Measurements from ENCODE around the gene CDH1. TPM values are rescaled to one million over a fixed set of nuclear protein-coding genes. Genes with fewer than 3 reads are reported as not detected.

CDH1 gene
- total RNA-seq, 1 donor from 2014 or later: under 0.01 TPM

DNA sequence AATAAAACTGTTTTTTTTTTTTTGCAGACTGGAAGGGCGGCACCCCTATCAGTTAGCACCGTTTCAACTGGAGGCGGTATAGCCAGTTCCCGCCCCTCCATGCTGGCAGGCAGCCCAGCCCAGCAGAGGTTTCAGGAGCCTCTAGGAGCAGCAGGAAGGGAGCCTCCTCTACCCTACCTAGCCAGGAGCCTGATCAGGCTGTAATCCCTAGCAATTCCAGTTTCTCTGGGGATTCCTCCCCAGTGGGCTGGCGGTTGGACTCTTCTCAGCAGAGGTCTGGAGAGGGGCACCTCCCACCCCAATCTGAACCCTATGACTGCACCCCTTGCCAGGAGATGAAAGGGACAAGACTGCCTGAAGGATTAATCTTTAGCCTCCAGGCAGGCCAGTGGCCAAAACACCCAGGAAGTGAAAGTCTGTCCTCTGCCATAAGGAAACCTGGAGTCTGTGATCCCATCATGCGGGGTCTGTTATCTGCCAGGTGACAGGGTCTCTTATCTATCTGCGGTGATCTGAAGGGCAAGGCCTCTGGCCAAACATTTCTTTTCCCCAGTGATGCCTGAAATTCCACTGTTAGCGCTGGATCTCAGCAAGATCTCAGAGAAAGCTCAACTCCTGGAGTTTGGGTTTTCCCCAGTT lies 4.9 kb upstream of the CDH1 start:
- DNase-seq (ENCODE audit: low read depth, low spot score): no peak

DNA sequence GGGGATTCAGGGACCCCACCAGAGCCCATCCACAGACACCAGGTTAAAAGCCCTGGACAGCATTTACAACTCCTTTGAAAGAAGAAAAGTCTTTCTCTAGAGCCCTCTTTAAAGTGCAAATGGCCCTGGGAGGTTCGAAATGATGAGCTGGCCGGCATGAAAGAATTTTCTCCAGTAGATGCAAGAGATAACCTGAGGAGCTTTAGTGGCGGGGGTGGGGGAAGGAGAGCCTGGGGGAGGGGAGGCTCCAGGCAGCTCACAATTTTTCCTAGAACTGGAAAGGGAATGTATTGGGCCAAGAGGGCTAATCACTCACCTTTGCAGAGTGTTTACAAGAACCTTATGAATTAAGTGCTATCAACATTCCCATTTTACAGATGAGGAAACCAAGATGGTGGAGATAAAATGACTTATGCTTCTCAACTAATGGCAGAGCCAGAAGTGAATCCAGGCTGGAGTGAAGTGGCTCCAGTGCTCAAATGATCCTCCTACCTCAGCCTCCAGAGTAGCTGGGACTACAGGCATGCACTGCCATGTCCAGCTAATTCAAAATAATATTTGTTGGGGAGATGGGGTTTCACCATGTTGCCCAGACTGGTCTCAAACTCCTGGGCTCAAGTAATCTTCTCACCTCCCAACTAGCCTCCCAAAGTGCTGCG lies 4.2 kb upstream of the CDH1 start:
- no peak for DNase-seq (ENCODE audit: low read depth, low spot score)

DNA sequence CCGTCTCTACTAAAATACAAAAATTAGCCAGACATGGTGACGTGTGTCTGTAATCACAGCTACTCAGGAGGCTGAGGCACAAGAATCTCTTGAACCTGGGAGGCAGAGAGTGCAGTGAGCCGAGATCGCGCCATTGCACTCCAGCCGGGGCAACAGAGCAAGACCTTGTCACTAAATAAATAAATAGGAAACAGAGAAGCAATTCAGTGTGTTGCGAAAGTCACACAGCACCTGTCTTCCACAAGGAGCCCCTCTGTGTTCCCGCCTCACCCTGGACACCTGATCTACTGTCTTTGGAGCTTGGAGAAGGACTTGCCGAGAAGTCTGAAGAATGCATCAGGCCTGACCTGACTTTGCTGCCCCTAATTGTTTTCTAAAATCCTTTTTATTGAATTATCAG lies 3.5 kb upstream of the CDH1 start:
- DNase-seq (ENCODE audit: low read depth, low spot score): no peak

DNA sequence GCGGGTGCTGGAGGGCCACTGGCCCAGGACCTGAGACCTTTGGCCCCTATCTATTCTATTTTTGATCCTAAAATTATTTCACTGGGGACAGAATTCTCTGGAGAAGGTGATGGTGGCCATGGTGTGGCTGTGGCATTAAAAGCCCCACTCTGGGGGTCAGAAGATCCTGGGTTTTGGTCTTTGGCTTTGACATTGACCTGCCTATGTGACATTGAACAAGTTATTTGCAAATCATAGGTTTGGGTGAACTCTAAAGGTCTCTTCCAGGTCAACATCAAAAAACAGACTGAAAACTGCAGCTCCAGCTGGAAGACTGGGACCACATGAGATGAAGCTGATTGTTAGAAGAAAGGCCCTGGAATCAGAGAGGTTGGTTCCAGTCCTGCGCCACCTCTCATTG lies 2.3 kb upstream of the CDH1 start:
- DNase-seq (ENCODE audit: low read depth, low spot score): no peak

DNA sequence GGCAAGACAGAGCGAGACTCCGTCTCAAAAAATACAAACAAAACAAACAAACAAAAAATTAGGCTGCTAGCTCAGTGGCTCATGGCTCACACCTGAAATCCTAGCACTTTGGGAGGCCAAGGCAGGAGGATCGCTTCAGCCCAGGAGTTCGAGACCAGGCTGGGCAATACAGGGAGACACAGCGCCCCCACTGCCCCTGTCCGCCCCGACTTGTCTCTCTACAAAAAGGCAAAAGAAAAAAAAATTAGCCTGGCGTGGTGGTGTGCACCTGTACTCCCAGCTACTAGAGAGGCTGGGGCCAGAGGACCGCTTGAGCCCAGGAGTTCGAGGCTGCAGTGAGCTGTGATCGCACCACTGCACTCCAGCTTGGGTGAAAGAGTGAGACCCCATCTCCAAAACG lies 531 bp upstream of the CDH1 start:
- DNase-seq (ENCODE audit: low read depth, low spot score): no peak

DNA sequence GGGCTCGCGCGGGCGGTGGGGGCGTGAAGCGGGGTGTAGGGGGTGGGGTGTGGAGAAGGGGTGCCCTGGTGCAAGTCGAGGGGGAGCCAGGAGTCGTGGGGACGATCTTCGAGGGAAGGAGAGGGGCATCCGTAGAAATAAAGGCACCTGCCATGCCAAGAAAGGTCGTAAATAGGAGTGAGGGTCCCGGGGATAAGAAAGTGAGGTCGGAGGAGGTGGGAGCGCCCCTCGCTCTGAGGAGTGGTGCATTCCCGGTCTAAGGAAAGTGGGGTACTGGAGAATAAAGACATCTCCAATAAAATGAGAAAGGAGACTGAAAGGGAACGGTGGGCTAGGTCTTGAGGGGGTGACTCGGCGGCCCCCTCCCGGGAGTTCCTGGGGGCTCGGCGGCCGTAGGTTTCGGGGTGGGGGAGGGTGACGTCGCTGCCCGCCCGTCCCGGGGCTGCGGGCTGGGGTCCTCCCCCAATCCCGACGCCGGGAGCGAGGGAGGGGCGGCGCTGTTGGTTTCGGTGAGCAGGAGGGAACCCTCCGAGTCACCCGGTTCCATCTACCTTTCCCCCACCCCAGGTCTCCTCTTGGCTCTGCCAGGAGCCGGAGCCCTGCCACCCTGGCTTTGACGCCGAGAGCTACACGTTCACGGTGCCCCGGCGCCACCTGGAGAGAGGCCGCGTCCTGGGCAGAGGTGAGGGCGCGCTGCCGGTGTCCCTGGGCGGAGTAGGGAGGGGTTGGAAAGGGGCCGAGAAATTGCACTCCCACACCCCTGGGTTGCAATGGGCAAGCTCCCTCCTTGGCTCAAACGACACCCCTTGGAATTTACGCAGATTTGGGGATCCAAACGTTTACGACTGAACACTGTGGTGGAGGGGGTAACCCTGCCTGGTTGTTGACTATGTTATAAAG lies 888 bp downstream of the CDH1 start:
- no peak for DNase-seq (ENCODE audit: low read depth, low spot score)

DNA sequence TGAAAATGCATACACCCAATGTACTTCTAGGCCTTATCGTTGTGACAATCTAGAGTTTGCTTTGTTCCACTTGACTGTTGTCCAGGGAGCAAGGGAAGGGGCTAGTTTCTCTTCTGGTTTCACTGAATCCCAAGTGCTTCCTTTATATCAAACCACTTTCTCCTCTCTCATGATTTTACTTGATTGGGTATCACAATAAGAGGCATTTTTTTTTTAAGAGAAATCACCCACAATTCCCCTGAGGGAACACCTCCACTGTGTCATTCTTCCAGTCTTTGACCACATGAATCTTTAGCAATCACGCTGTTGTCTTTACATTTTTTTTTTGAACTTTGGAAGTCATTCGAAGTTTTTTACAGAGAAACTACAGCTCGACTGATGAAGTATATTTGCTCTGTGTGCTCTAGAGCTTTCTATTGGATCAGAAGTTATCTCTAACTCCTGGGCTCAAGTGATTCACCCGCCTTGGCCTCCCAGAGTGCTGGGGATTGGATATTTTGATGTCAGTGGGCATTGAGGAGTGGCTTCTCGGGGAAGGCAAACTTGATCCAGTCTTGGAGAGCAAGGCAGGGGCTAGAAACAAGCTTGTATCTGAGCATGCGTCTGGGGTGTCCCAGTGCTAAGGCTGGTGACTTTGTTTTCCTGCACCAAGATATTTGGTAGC lies 3.0 kb downstream of the CDH1 start:
- DNase-seq (ENCODE audit: low read depth, low spot score): no peak

DNA sequence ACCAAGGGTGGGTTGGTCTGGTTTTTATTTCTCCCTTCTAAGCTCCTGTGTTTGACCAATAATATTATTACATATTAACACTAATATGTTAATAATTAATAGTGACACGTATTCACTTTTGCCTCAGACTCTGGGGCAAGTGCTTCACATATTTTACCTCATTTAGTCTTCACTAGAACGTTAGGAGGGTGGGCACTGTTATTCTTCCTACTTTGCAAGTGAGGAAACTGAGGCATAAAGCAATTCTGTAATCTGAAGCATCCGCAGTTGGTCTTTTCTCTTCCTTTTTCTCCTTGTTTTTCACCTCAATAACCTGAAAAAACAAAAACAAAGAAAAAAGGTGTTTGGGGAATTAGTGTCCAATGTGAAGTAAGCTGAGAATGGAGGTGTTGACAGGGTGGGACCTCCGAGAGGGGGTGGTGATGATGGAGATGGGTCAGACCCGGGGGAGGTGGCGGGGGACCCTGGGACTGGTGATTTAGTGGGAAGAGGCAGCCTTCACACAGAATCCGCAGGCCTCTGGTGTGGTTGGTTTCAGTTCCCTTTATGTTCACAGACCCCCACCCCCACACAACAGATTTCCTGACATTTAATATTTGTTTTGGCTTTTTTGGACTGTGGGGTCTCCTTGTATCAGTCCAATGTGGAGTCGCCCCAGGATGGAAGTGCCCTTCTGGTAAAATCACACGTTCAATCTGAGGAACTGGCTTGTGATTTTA lies 3.7 kb downstream of the CDH1 start:
- DNase-seq (ENCODE audit: low read depth, low spot score): no peak

DNA sequence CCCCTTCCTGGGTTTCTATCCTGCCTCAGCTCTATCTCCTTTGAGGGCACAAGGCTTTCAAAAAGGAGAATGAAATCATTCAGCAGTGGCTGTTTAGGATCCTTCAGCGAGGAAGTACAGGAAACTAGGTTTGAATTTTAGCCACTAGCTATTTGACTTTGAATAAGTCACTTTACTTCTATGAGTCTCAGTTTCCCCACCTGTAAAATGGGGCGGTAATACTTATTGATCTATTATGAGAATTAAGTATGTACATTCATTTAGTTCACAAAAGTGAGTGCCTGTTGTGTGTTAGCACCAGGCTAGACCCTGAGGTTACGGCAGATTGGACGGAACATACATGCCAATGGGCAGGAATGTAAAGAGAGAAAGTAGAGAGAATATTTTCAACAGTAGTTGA lies 6.6 kb downstream of the CDH1 start:
- no peak for DNase-seq (ENCODE audit: low read depth, low spot score)

DNA sequence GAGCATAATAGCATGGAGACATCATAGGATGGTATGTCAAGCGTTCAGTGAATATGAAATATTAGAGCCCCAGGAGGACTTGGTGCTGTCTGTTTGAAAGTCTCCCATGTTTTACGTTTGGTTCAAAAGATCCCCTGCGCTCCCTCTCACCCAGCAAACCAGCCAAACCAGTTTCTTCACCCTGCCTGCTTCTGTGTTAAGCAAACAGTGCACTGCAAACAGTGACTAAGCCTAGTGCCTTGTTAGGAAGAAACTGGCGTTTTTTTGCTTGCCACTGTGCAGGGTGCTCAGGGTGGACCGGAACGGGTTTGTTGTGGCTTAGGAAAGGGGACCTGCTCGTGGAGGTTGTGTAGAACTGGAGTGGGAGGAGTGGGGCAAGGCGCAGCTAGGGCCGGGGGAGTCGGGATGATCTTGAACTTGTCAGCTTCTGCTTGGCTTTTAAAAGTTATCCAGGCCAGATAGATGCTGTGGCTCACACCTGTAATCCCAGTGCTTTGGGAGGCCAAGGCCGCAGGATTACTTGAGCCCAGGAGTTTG lies 7.7 kb downstream of the CDH1 start:
- no peak for DNase-seq (ENCODE audit: low read depth, low spot score)

DNA sequence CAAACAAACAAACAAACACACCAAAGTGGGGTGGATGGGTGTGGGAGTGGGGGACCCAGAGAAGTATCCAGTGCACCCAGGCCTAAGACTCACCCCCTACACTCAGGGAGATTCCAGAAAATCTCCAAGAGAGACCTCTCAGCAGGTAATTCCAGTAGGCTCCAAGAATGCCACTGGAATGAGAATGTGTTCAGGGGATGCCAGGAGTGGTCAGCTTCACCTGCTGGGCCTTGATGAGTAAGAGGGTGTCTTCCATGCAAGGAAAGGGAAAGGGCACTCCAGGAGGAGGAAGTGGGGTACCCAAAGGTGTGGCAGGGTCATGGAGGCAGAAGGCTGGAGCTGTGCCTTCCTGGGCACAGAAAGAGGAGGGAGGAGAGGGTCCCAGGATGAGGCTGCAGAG lies 9.9 kb downstream of the CDH1 start:
- no peak for DNase-seq (ENCODE audit: low read depth, low spot score)

DNA sequence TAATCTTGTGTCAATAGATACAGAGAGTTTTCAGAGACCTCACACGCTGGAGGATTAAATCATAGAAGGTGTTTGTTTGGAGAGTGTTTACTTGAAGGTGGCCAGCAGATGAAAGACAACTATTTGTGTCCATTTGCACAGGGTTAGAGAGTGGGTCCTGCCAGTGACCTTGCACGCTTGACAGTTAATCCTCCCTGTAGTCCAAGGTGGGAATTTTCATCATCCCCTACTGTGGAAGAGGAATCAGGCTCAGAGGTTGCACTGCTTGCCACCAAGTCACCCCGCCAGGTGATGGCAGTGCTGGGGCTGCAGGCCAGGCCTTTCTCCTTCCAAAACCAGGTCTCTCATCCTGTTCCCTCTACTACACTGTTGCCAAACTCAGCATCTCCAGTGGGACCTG lies 12.3 kb downstream of the CDH1 start:
- DNase-seq (ENCODE audit: low read depth, low spot score): no peak

DNA sequence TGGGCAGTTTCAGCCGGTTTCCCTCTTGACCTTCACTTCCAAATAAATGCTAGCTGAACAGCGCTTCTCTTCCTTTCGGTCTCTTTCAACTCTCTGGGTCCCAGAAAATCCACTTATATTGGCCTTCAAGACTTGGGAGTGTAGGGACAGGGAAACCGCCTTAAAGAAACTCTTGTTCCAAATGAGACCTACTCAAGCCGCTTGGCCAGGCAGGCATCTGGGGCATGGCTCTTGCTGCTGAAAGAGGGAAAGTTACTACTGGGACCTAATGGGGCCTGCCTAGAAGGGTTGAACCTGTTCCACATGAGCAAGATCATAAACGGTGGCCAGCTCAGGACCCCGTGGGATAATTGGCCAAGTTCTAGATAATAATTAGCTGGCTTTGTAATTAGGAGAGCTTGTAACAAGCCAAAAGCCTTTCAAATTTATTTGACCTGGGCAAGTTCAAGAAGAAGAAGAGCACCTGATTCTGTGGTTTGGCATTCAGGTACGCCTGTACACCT lies 13.2 kb downstream of the CDH1 start:
- DNase-seq (ENCODE audit: low read depth, low spot score): no peak

DNA sequence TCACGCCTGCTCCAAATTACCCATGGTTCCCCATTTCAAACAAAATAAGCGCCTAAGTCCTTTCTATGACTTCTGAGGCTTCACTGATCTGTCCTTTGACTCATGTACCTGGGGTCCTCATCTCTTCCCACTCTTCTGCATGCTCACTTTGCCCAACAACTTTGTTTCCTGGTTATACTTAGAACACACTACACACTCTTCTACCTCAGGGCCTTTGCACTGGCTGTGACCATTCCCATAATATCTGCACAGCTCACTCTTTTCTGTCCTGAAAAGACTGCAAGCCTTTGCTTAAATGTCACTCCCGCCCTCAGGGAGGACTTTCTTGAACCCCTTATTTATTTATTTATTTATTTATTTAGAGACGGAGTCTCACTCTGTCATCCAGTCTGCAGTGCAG lies 14.1 kb downstream of the CDH1 start:
- no peak for DNase-seq (ENCODE audit: low read depth, low spot score)

DNA sequence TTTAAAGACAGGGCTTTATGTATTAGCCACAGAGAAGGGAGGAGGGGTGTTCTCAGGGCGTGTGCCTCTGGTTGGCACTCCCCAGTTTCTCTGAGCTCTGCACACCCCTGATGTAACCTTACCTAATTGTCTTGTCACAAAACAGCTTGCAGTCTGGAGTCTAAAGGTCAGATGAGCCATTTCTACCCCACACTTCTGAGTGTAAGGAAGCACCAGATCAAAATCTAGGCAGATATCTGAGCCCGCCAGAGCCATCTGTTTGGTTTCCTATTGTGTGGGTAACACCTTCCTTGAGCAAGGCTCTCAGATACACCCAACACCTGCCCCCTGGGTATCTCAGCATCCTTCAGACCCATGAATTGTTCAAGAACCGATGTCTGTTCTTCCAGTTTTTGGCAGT lies 15.5 kb downstream of the CDH1 start:
- DNase-seq (ENCODE audit: low read depth, low spot score): no peak

DNA sequence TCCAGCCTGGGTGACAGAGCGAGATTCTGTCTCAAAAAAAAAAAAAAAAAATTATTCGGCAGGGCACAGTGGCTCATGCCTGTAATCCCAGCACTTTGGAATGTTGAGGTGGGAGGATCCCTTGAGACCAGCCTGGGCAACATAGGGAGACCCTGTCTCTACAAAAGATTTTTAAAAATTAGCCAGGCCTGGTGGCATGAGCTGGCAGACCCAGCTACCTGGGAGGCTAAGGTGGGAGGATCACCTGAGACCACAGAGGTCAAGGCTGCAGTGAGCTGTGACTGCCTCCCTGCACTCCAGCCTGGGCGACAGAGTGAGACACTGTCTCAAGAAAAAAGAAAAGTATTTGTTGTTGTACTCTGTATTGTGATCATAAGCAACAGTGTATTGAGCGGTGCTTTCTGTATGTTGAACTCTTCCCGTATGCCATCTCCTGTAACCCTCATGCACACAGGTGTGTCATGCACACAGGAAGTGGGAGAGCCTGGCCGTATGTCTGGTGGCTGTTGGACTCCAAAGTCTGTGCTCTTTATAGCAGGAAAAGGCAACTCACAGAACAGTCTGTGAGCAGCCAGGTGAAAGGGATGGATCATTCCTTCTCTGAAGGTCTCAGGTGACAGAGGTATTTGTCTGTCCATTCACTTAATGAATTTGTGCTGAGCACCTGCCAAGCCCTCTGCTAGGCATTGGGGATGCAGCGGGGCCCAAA lies 17.1 kb downstream of the CDH1 start:
- no peak for DNase-seq (ENCODE audit: low read depth, low spot score)

DNA sequence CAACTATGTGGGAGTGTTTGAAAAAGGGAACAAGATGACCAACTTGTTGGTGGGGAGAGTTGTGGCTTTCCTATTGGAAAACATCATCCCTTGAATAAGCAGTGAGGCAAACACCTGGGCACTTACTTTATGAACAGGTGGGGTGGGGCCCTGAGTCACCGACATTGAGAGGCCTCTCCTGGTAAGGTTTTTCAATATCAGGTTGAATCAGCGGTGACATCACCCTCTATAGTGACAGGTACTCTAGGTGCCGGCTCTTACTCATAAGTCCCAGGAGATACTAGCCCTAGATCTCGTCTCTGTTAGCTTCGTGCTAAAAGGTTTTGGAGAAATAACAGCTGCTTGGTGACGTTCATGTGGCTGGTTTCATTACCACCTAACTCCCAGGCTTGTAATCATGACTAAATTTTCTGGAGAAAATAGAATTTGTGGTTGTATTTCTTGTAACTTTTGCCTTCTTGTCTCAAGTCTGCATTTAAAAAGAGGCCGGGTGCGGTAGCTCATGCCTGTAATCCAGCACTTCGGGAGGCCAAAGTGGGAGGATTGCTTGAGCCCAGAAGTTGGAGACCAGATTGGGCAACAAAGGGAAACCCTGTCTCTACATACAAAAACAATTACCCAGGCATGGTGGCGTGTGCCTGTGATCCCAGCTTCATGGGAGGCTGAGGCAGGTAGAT lies 19.3 kb downstream of the CDH1 start:
- DNase-seq (ENCODE audit: low read depth, low spot score): no peak

DNA sequence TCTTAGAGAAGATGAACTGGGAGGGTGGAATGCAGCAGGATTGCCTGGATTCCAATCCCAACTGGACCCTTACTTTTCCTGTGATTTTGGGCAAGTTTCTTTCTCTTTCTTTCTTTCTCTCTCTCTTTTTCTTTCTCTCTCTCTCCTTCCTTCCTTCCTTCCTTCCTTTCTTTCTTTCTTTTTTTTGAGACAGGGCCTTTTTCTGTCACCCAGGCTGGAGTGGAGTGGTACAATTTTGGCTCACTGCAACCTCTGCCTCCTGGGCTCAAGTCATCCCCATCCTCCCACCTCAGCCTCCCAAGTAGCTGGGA lies 20.5 kb downstream of the CDH1 start:
- DNase-seq (ENCODE audit: low read depth, low spot score): no peak

DNA sequence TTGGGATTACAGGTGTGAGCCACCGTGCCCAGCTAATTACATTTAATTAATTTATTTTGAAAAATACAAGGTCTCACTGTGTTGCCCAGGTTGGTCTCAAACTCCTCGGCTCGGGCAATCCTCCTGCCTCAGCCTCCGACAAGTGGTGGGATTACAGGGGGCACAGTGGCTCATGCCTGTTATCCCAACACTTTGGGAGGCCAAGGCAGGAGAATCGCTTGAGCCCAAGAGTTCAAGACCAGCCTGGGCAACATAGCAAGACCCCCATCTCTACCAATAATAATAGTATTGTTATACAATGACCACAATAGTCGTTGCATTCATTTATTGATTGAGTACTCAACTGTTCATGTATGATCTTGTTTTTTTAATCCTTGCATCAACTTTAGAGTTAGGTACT lies 22.0 kb downstream of the CDH1 start:
- no peak for DNase-seq (ENCODE audit: low read depth, low spot score)

All from pulmonary artery endothelial cell (primary cell).